Stimulated activated CD8-positive, alpha-beta memory T cell treated with anti-CD3 and anti-CD28 coated beads, Interleukin-15, amount 100 ng/mL, for 1 hour (primary cell): Measurements from ENCODE around the gene GRM3.

Experiments used
- DNase-seq: peaks from one replicate; pipeline ENCODE4 v3.0.0-alpha.2; 2020; ENCODE audit warnings: low read depth

Gene GRM3

GRCh38 chr7:86706406-86706805, 62.7 kb downstream of the GRM3 start:
- no peak for DNase-seq

DNA sequence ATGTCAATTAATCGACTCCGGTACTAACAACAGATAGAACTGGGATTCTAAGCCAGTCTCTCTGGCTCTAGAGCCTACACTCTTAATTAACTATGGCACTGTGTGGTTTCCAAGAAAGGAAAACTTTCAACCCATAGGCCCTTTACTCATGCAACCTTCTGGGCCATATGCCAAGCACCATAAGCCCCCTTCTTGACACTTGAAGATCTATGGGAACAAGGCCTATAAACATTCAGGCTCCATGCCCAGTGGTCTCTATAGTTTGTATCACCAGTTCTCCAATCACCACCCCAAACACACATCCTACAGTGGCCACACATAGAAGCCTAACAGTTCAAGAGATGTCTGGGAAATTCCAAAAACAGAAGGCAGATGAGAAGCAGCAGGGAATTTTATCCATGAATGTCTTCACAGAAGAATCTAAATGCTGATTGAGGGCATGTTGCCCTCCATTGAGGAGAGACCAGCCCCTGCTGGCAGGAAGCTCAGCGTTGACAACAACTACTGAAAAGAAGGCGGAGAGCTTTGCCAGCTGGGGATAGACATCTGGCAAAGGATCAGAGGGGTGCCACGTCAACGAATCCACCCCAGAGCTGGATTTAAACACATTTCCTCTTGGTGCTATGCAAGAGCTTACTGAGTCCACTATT, 64.4 kb downstream of the GRM3 start:
- DNase-seq = no peak

- no peak for DNase-seq
These were observed 76.6 kb downstream of the GRM3 start for GRCh38 chr7:86720306-86720705.

- DNase-seq = no peak
These were observed 90.1 kb downstream of the GRM3 start for GRCh38 chr7:86733783-86734182.

GRCh38 chr7:86745013-86745745, 101.5 kb downstream of the GRM3 start:
- no peak for DNase-seq

DNA sequence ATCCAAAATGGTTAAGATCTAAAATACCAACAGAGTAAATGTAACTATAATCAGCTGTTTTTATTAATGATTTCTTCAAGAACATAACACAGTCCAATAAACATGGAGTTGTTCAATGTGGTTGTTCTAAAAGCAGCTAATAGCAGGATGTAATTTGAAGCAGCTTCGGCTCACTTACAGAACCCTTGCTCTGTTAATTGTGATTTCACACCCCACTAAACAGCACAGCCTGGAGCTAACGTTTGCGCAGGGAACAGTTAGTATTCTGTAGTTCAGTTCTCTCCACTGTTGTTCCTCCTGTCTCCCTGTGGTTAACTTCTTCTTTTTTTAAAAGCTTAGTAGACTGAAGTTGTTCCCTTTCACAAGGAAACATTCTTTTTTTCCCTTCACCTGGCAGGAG, 104.0 kb downstream of the GRM3 start:
- DNase-seq = no peak

DNA sequence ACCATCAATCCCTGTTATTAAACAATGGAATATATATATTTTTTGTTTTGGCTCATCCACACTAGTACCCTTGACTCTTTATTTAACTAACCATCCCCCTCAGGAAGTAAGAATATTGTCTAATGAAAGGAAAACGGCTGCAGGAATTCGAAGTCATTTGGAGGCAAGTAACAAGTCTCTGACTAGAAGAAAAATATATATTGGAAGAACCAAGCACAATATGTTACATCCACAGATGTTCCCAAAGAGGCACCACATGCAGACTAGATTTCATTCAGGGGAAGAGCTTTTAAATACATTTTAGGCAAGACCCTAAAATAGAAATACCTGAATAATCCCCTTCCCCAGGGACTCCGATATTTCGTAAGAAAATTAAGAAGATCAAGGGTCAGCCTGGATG, 104.5 kb downstream of the GRM3 start:
- no peak for DNase-seq

DNA sequence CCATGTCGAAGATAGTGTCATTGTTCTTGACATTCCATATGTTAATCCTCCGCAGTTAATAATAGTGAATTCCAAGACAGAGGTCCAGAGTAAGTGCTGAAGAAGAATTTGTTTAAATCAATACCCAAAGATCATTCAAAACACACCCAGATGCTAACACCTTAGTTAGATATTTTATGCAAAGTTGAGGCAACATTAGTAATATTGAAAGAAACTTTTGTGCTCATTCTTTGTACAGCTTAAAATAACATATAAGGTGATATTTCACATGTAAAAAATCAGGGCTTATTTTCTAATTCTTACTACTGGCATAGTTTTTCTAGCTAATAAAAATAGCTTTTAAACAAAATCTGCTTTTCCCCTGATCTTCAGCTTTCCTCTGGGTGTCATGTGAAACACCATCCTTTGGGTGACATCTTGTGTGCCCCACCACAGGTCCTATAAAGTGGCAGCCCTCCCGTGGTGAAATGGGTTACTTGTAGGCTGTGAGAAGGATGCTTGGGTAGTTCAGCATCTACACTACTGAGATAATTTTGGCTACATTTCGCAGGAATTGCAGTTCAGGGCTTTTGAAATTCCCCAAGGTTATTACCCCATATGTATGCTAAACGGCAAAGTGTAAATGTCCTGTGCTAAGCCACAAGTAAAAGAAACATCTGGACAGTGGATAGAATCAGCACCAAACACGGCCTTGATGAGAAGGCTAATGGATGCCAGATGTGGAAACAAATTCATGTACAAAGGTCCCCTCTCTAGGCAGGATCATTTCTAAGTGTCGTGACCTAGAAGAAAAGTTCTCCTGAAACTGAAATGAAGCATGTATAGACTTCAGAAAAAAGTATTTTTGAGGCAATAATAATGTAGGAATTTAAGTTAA, 105.4 kb downstream of the GRM3 start:
- no peak for DNase-seq

GRCh38 chr7:86749741-86750665, 106.3 kb downstream of the GRM3 start:
- DNase-seq = no peak

GRCh38 chr7:86760236-86760635, 116.5 kb downstream of the GRM3 start:
- no peak for DNase-seq

- no peak for DNase-seq
These were observed 118.4 kb downstream of the GRM3 start for GRCh38 chr7:86762129-86762528.

DNA sequence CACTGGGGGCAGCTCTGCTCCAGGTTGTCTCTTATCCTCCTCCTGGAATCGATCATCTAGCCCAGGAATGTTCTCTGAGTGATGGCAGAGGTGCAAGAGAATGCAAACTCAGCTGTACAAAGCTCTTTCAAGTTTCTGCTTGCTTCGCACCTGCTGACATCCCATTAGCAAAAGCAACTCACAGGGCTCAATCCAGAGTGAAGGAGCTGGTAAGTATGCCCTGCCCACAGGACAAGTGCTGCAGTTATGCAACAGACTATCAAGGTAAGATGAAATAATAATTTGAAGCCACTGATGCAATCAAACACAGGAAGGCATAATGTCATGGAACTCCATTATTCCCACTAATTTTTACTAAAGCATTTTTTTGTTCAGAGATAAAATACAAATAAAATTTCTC, 122.2 kb downstream of the GRM3 start:
- no peak for DNase-seq

- DNase-seq = no peak
These were observed 124.7 kb downstream of the GRM3 start for GRCh38 chr7:86768394-86768793.

GRCh38 chr7:86768967-86769760, 125.5 kb downstream of the GRM3 start:
- no peak for DNase-seq

GRCh38 chr7:86773309-86773708, 129.6 kb downstream of the GRM3 start:
- no peak for DNase-seq

DNA sequence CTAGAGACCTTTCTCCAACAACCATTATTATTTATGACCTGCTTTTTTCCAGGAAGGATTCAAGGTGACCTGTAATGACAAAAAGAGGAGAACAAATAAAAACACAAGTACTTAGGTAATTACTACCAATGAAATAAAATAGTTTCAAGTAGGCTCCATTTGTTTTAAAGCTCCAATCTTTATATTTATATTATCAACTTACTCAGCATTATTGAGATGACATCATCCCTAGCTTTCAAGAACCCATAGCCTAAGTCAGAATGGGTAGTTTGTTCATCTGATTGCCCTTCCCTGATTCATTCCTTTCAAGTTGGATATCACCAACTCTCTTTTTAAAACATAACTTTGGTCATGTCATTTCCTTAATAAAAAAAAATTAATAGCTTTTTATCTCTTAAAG, 131.5 kb downstream of the GRM3 start:
- DNase-seq = no peak

DNA sequence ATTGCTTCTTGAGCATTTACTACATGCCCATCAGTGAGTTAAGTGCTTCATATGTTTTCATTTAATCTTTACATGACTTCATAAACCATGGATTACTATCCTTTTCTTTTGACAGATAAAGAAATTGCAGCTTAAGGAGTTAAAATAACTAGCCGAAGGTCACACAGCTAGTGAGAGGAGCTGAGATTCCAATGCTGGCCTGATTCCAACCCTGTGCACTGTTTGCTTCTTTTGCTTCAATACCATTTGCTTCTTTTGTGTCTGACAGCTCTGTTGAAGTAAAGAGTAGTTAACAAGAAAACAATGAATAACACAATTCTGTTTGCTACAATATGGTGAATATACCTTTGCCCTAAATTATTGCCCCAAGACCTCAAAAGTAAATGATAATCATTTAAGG, 132.4 kb downstream of the GRM3 start:
- no peak for DNase-seq

DNA sequence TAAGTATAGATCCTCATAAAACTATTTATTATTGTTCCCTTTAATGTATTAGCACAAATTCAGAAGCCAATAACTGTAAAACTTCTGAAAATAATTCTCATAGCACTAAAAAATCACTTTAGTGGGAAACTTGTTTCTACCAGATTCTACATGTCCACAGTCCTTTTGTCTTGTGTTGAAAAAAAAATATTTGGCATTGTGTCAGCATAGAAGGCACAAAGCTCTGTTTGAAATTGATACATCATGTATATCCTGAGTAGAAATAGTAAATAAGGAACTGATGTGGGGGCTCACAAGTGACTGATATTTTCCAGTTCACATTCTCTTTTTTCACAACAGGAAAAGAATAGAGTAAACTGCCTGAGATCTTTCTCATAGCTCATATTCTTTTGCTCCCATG, 134.6 kb downstream of the GRM3 start:
- DNase-seq = no peak

DNA sequence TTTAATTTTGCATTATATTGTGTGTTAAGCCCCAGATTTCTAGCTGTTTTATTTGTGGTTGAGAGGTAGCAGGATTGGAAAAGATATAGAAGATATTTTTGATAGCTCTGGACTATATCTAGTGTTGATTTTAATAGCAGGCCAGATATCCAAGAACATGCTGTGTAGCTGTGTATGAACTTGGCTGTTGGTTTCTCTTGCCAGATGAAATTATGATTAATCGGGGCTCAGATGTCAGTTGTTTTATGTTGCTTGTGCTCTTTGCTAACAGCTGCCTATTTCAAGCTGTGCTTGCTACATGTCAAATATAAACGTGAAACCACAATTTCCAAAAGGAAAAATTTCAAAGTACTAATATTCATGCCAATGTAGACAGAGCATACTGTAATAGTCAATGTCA, 141.1 kb downstream of the GRM3 start:
- DNase-seq = no peak

DNA sequence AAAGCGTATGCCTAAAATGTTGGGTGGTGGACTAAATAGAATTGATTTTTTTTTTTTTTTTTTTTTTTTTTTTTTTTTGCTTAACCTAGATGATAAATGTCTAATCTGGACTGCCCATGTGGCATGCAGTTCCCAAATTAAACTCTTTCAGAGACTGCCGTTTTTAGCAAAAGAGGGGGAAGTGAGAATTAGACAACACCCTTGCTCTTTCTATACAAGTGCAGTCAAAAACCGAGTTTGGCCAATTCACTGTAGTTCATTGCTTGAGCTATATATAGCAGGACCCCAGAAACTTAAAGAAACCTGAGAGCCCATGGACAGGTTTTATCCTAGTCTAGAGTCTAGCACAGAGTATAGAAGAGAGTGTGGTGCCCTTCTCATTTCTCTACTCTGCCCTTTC, 141.9 kb downstream of the GRM3 start:
- no peak for DNase-seq

DNA sequence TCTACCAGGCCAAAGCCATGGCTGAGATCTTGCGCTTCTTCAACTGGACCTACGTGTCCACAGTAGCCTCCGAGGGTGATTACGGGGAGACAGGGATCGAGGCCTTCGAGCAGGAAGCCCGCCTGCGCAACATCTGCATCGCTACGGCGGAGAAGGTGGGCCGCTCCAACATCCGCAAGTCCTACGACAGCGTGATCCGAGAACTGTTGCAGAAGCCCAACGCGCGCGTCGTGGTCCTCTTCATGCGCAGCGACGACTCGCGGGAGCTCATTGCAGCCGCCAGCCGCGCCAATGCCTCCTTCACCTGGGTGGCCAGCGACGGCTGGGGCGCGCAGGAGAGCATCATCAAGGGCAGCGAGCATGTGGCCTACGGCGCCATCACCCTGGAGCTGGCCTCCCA, 142.7 kb downstream of the GRM3 start:
- no peak for DNase-seq
